GM12878 (cell line): ENCODE measurements around the gene LONRF2. TPM values are rescaled to one million over a fixed set of nuclear protein-coding genes. Genes with fewer than 3 reads are reported as not detected.

Source experiments
- ATAC-seq: fragments of 200-7000 bp; cut with Tn5 transposase; 3 replicates; pipeline ENCODE4 v1.9.1; 2020; ENCODE audit warnings: mild to moderate bottlenecking, moderate library complexity
- BruUV-seq: library from RNA; stranded (reverse); fragments of 400-500 nt; replicated peaks from 2 replicates; lab custom pipeline; 2021; lab: Mats Ljungman, UMichigan
- CTCF ChIA-PET: fragments of 300-600 bp; sonication (Branson Sonifier 250); formaldehyde crosslinking; extraction: SDS; loops from one replicate; lab custom pipeline; 2021; ENCODE audit warnings: inconsistent platforms; lab: Yijun Ruan, JAX
- POLR2A ChIA-PET: fragments of 350-600 bp; formaldehyde crosslinking; extraction: SDS; loops from one replicate; lab custom pipeline; 2021; ENCODE audit warnings: inconsistent platforms; lab: Charles Lee
- RAD21 ChIA-PET: fragments of 300-600 bp; sonication (Branson Sonifier 250); formaldehyde crosslinking; loops from one replicate; lab custom pipeline; 2023; ENCODE audit warnings: antibody characterized with exemption; ENCODE audit not compliant: unreplicated experiment; lab: Charles Lee
- SMC1A ChIA-PET: fragments of 300-600 bp; sonication (Branson Sonifier 250); formaldehyde crosslinking; loops from one replicate; lab custom pipeline; 2023; ENCODE audit not compliant: unreplicated experiment, uncharacterized antibody; lab: Charles Lee
- DNase-seq: peaks from one replicate; pipeline ENCODE4 v3.0.0-alpha.2; 2011; ENCODE audit warnings: low read depth, low spot score
- FAIRE-seq: peaks from 3 replicates; lab custom pipeline; 2011; peaks lifted over from hg19 to GRCh38; lab: Jason Lieb, UNC
- H2AFZ ChIP-seq: 2 replicates; pipeline ENCODE4 v1.6.0; 2011; ENCODE audit warnings: low read depth, low read length, control low read depth; ENCODE audit not compliant: control insufficient read depth
- H3K27ac ChIP-seq: 2 replicates; pipeline ENCODE4 v1.5.1; 2011; ENCODE audit warnings: control low read depth; ENCODE audit not compliant: control insufficient read depth, insufficient read depth
- H3K27me3 ChIP-seq, 2 experiments: replicated peaks in 1 of 2; 2 replicates each; pipeline versions ENCODE4 v1.6.0 to v1.6.1; 2011; ENCODE audit warnings: low read length in 1 of 2; ENCODE audit not compliant: control insufficient read depth in 2 of 2, insufficient read depth in 2 of 2
- H3K36me3 ChIP-seq, 2 experiments: 2 replicates each; pipeline ENCODE4 v1.5.1; 2011; ENCODE audit warnings: low read length in 1 of 2; ENCODE audit not compliant: control insufficient read depth in 2 of 2, insufficient read depth in 2 of 2
- H3K4me1 ChIP-seq: 2 replicates; pipeline ENCODE4 v1.6.1; 2011; ENCODE audit warnings: mild to moderate bottlenecking, low read length, moderate library complexity, mixed read lengths; ENCODE audit not compliant: control insufficient read depth, insufficient read depth
- H3K4me2 ChIP-seq: 2 replicates; pipeline ENCODE4 v1.6.0; 2011; ENCODE audit warnings: control low read depth; ENCODE audit not compliant: control insufficient read depth, insufficient read depth
- H3K4me3 ChIP-seq: fragments of 200-600 bp; sonication (generic); 2 replicates; pipeline ENCODE4 v1.5.1; 2016
- H3K79me2 ChIP-seq: 2 replicates; pipeline ENCODE4 v1.6.0; 2011; ENCODE audit warnings: low read length; ENCODE audit not compliant: control insufficient read depth, insufficient read depth
- H3K9ac ChIP-seq: 2 replicates; pipeline ENCODE4 v1.8.0; 2011; ENCODE audit warnings: low read length, control low read depth, mixed read lengths; ENCODE audit not compliant: control insufficient read depth, insufficient read depth
- H3K9me3 ChIP-seq: replicated peaks from 3 replicates; pipeline ENCODE4 v1.5.1; 2011; ENCODE audit warnings: mild to moderate bottlenecking, low read length; ENCODE audit not compliant: control insufficient read depth, insufficient read depth
- H4K20me1 ChIP-seq: 2 replicates; pipeline ENCODE4 v1.6.0; 2011; ENCODE audit not compliant: control insufficient read depth, insufficient read depth
- ATF2 ChIP-seq: IDR thresholded peaks from 2 replicates; pipeline ENCODE4 v1.6.1; 2012; ENCODE audit warnings: low read length, inconsistent platforms
- ATF3 ChIP-seq: IDR thresholded peaks from 2 replicates; pipeline ENCODE4 v1.6.1; 2011; ENCODE audit warnings: low read depth, mild to moderate bottlenecking, low read length, moderate library complexity, borderline replicate concordance; ENCODE audit errors: extremely low read depth
- BACH1 ChIP-seq: fragments of 450-650 bp; IDR thresholded peaks from 2 replicates; pipeline ENCODE4 v1.6.1; 2017; ENCODE audit warnings: mild to moderate bottlenecking, borderline replicate concordance
- BCL11A ChIP-seq: IDR thresholded peaks from 2 replicates; pipeline ENCODE4 v1.6.1; 2011; ENCODE audit warnings: low read depth, low read length
- BRCA1 ChIP-seq: IDR thresholded peaks from 2 replicates; pipeline ENCODE4 v1.6.1; 2011; ENCODE audit warnings: low read depth, low read length, improper control_type of control experiment
- IRF4 ChIP-seq: IDR thresholded peaks from 2 replicates; pipeline ENCODE4 v1.6.1; 2011; ENCODE audit warnings: low read depth, low read length
- LARP7 ChIP-seq: fragments of 450-650 bp; IDR thresholded peaks from 2 replicates; pipeline ENCODE4 v1.6.1; 2017; ENCODE audit warnings: mild to moderate bottlenecking
- POLR2A ChIP-seq: IDR thresholded peaks from 2 replicates; pipeline ENCODE4 v1.6.1; 2011; ENCODE audit warnings: low read depth, mild to moderate bottlenecking, low read length
- RELB ChIP-seq: fragments of 450-650 bp; IDR thresholded peaks from 2 replicates; pipeline ENCODE4 v1.6.1; 2017; ENCODE audit warnings: low read depth, mild to moderate bottlenecking, moderate library complexity
- SIN3A ChIP-seq: IDR thresholded peaks from 2 replicates; pipeline ENCODE4 v1.6.1; 2012; ENCODE audit warnings: low read depth, low read length, improper control_type of control experiment
- TCF12 ChIP-seq: IDR thresholded peaks from 2 replicates; pipeline ENCODE4 v1.6.1; 2011; ENCODE audit warnings: low read depth, mild to moderate bottlenecking, low read length
- WRNIP1 ChIP-seq: IDR thresholded peaks from 2 replicates; pipeline ENCODE4 v1.6.1; 2011; ENCODE audit warnings: low read depth, low read length, improper control_type of control experiment, borderline replicate concordance
- ZBTB4 ChIP-seq: fragments of 450-650 bp; formaldehyde crosslinking; IDR thresholded peaks from 2 replicates; pipeline ENCODE4 v1.4.0; 2022; ENCODE audit warnings: mild to moderate bottlenecking, moderate library complexity
- ZNF217 ChIP-seq: fragments of 450-650 bp; IDR thresholded peaks from 2 replicates; pipeline ENCODE4 v1.6.1; 2017; ENCODE audit warnings: antibody characterized with exemption, mild to moderate bottlenecking
- ZSCAN29 ChIP-seq: fragments of 450-650 bp; IDR thresholded peaks from 2 replicates; pipeline ENCODE4 v1.6.1; 2017; ENCODE audit warnings: mild to moderate bottlenecking, moderate library complexity
- WGBS: methylation state at CpG from one replicate; pipeline ENCODE4 v1.1.6; 2016; ENCODE audit warnings: low lambda C conversion rate; ENCODE audit not compliant: insufficient replicate concordance, insufficient coverage; ENCODE audit errors: missing lambda C conversion rate; 5-methylcytosine and 5-hydroxymethylcytosine counted together
- in situ Hi-C: fragments of 300-500 bp; cut with MboI; formaldehyde crosslinking; loops from 9 replicates; pipeline ENCODE4 v1.14.3; 2018; ENCODE audit warnings: mixed read lengths
- intact Hi-C: fragments of 100-400 bp; cut with micrococcal nuclease; formaldehyde crosslinking; loops from one replicate; pipeline ENCODE4 v1.14.2; 2022; ENCODE audit not compliant: unreplicated experiment
- polyA plus RNA-seq, 11 experiments: library from polyadenylated mRNA; depleted of rRNA in 4 of 11; unstranded in 6 of 11; stranded (reverse) in 5 of 11; fragments of >200 nt; fragmentation: Nextera tagmentation in 4 of 11; fragmentation: Illumina TruSeq in 1 of 11; extraction: Ambion mirVana in 4 of 11; extraction: Trizol in 1 of 11; gene quantifications; 1 replicate in 1 of 11; 2 replicates in 10 of 11; pipeline versions ENCODE4 v1.2.1 to v1.2.3, GENCODE V29; 2011 to 2016; ENCODE audit warnings: inconsistent platforms in 2 of 11, missing spikeins in 2 of 11, low read depth in 1 of 11
- total RNA-seq, 4 experiments: library from RNA; depleted of rRNA in 3 of 4; stranded (reverse); fragments of >200 nt in 3 of 4; fragmentation: Illumina TruSeq in 1 of 4; extraction: Trizol in 1 of 4; gene quantifications; 2 replicates each; pipeline versions ENCODE4 v1.2.1 to v1.2.3, GENCODE V29; 2013 to 2021

The LONRF2 gene
- total and polyA plus RNA-seq, 10 of the 15 experiments (the other 5 are each of a cell fraction or from before 2014, with no cell fraction given): under 0.01 to 0.04 (median 0.01) TPM; not detected in 4

- WGBS: 20% methylated on average over 6 of the region's 6 CpGs
- no peak for ATAC-seq
- CTCF ChIA-PET: no interaction called here
- RAD21 ChIA-PET: interaction anchor here (2.5 kb wide), 1 partner anchor 684 kb away, joined by 6 read pairs; no protein-coding TSS in a partner anchor
- in situ Hi-C loops (no loop called here), intact Hi-C loops (loop anchor here (1.0 to 10.0 kb wide), 4 partner anchors 65 to 684 kb away; no protein-coding TSS in a partner anchor)
- Histone ChIP-seq H3K27ac (no peak overlapping the region), H2AFZ (no peak overlapping the region), H3K4me2 (no peak overlapping the region), H3K9ac (no peak overlapping the region), H3K36me3 (no peaks in the 10 kb centered on the region), H3K27me3 (0 out of 4 replicates have a peak, but pooled peaks cover 2 to 5% of the 10 kb centered on the region in 2 experiments), H3K9me3 (peaks cover 1% of the 10 kb centered on the region; the same call in 1 of the 3 replicates), H4K20me1 (peaks cover 4% of the 10 kb centered on the region; the same call in 1 of the 2 replicates), H3K4me1 (peaks cover 24% of the 10 kb centered on the region), H3K4me3 (no peak overlapping the region), H3K79me2 (no peaks in the 10 kb centered on the region)
- TF ChIP-seq POLR2A: no peak
- TF ChIP-seq SIN3A: no peak
- TF ChIP-seq IRF4: no peak
- TF ChIP-seq LARP7: no peak
- no peak for TF ChIP-seq TCF12
- no peak for TF ChIP-seq ZBTB4 (CRISPR knock-in tag)
- no peak for TF ChIP-seq BRCA1
- TF ChIP-seq ZNF217: no peak
- no peak for TF ChIP-seq WRNIP1
- TF ChIP-seq ZSCAN29: no peak
- no peak for TF ChIP-seq RELB
- TF ChIP-seq ATF3: no peak
- no peak for TF ChIP-seq BCL11A
- TF ChIP-seq ATF2: no peak
- TF ChIP-seq BACH1: no peak
- no peak for FAIRE-seq
- POLR2A ChIA-PET: no interaction called here
- SMC1A ChIA-PET: no interaction called here
- BruUV-seq: no TSS peak
- DNase-seq: no peak
Observed at GRCh38 chr2:100243631-100244030, 78.7 kb downstream of the LONRF2 start.
